K562 (cell line): ENCODE results near the gene RARRES2. TPM values are rescaled to one million over a fixed set of nuclear protein-coding genes. Genes with fewer than 3 reads are reported as not detected.

ENCODE experiments used
- CBFB ChIP-seq: sonication (generic); formaldehyde crosslinking; IDR thresholded peaks from 2 replicates; pipeline ENCODE4 v1.4.0; 2020; ENCODE audit warnings: mild to moderate bottlenecking, missing genetic modification reagents
- GABPB1 ChIP-seq: sonication (generic); formaldehyde crosslinking; IDR thresholded peaks from 2 replicates; pipeline ENCODE4 v1.8.0; 2022; ENCODE audit warnings: mild to moderate bottlenecking, missing genetic modification reagents
- GTF2A2 ChIP-seq: IDR thresholded peaks from 2 replicates; pipeline ENCODE4 v1.6.1; 2016; ENCODE audit warnings: mild to moderate bottlenecking, missing genetic modification characterization, missing compliant biosample characterization
- PHF20 ChIP-seq: fragments of 450-650 bp; IDR thresholded peaks from 2 replicates; pipeline ENCODE4 v1.6.1; 2018; ENCODE audit not compliant: partially characterized antibody
- SNRNP70 ChIP-seq: fragments of 200-400 bp; formaldehyde crosslinking; optimal IDR thresholded peaks from 2 replicates; pipeline ENCODE3; 2017; ENCODE audit warnings: low read depth, low read length
- TAF15 ChIP-seq: fragments of 200-400 bp; formaldehyde crosslinking; IDR thresholded peaks from 2 replicates; pipeline ENCODE4 v1.6.1; 2017; ENCODE audit warnings: mild to moderate bottlenecking, low read depth, low read length, moderate library complexity
- XRCC3 ChIP-seq: fragments of 450-650 bp; IDR thresholded peaks from 2 replicates; pipeline ENCODE4 v1.6.1; 2017; ENCODE audit warnings: mild to moderate bottlenecking, moderate library complexity
- ZKSCAN8 ChIP-seq: fragments of 200-800 bp; sonication (Bioruptor generic); IDR thresholded peaks from 2 replicates; pipeline ENCODE4 v1.6.1; 2016; ENCODE audit warnings: missing genetic modification characterization, missing compliant biosample characterization
- polyA plus RNA-seq, 8 experiments: library from polyadenylated mRNA; depleted of rRNA in 4 of 8; stranded (reverse) in 5 of 8; unstranded in 3 of 8; fragments of >200 nt; fragmentation: Nextera tagmentation in 2 of 8; fragmentation: Illumina TruSeq in 1 of 8; extraction: Ambion mirVana in 2 of 8; extraction: Trizol in 1 of 8; gene quantifications; 2 replicates each; pipeline versions ENCODE4 v1.2.1 to v1.2.3, GENCODE V29; 2011 to 2014; ENCODE audit warnings: inconsistent platforms in 1 of 8, missing spikeins in 1 of 8
- total RNA-seq, 7 experiments: library from RNA; depleted of rRNA in 6 of 7; stranded (reverse); fragments of >200 nt in 6 of 7; fragmentation: Illumina TruSeq in 2 of 7; extraction: Trizol in 2 of 7; gene quantifications; 2 replicates each; pipeline versions ENCODE4 v1.2.1 to v1.2.3, GENCODE V29; 2011 to 2021; ENCODE audit warnings: low replicate concordance in 1 of 7
- TF ChIP-seq, protein P1 (sequence below): fragments of 250-450 bp; sonication (Bioruptor Pico); IDR thresholded peaks from 2 replicates; pipeline ENCODE4 v1.5.1; 2021; ENCODE audit warnings: mild to moderate bottlenecking
- TF ChIP-seq, protein P2 (sequence below): fragments of 250-450 bp; sonication (Bioruptor Pico); IDR thresholded peaks from 2 replicates; pipeline ENCODE4 v1.5.0; 2021
- TF ChIP-seq, protein P3 (sequence below): fragments of 250-450 bp; sonication (Bioruptor Pico); IDR thresholded peaks from 2 replicates; pipeline ENCODE4 v1.4.0; 2020; ENCODE audit warnings: mild to moderate bottlenecking
- TF ChIP-seq, protein P4 (sequence below): sonication (generic); formaldehyde crosslinking; IDR thresholded peaks from 2 replicates; pipeline ENCODE4 v1.8.1; 2023; ENCODE audit warnings: missing genetic modification reagents, mild to moderate bottlenecking, borderline replicate concordance
- TF ChIP-seq, protein P5 (sequence below), 2 experiments: fragments of 450-650 bp in 1 of 2; sonication (generic) in 1 of 2; formaldehyde crosslinking; conservative IDR thresholded peaks; 2 replicates each; pipeline versions ENCODE4 v1.4.0 to v1.8.1; 2020 to 2022; ENCODE audit warnings: mild to moderate bottlenecking in 1 of 2, missing genetic modification reagents in 1 of 2

Gene RARRES2
- total and polyA plus RNA-seq, 9 of the 15 experiments (the other 6 are each of a cell fraction or from before 2014, with no cell fraction given) = 0.11 to 1.7 (median 0.23) TPM; not detected in 6

DNA sequence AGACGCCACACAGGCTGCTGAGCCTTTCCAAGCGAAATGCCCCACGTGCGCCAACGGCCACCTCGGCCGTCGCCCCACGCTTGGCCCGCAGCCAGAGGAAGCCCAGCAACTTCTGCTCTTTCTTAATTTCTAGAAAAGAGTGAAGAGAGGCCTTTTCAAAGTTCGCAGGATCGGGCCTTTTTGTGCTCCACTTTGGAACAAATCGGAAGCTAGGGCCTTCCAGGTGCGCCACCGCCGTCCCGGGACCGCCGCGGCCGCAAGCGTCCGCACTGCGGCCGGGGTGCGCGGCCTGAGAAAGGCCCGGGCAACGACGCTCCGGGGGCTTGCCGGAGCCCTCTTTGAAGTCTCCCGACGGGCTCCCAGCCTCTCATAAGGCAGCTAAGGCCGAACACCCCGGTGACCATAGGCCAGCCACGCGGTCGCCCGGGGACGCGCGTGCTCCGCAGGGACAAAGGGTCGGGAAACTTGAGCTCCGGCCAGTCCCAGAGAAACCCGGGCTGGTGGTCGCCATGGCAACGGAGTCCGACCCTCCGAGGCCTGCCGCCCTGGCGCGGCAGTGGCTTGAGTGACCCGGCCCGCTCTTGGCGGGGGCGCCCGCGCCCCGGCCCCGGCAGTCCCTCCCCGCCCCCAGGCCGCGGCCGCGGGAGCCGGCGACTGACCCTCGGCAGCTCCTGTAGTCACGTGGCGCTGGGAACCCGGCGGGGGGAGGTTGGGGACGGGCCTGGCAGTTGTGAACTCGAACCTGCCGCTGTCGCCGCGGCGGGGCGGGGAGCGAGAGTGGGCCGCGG lies 26.9 kb upstream of the RARRES2 start, which contains the start of gene REPIN1 (continued):
- TF ChIP-seq, protein P1, sequence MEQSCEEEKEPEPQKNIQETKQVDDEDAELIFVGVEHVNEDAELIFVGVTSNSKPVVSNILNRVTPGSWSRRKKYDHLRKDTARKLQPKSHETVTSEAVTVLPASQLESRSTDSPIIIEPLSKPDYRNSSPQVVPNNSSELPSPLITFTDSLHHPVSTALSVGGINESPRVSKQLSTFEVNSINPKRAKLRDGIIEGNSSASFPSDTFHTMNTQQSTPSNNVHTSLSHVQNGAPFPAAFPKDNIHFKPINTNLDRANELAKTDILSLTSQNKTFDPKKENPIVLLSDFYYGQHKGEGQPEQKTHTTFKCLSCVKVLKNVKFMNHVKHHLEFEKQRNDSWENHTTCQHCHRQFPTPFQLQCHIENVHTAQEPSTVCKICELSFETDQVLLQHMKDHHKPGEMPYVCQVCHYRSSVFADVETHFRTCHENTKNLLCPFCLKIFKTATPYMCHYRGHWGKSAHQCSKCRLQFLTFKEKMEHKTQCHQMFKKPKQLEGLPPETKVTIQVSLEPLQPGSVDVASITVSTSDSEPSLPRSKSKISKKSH (CRISPR knock-in tag) = no peak
- TF ChIP-seq, protein P2, sequence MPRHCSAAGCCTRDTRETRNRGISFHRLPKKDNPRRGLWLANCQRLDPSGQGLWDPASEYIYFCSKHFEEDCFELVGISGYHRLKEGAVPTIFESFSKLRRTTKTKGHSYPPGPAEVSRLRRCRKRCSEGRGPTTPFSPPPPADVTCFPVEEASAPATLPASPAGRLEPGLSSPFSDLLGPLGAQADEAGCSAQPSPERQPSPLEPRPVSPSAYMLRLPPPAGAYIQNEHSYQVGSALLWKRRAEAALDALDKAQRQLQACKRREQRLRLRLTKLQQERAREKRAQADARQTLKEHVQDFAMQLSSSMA (CRISPR knock-in tag) = 0 out of 2 replicates have a peak, but pooled peaks have one; percentile 27
- TF ChIP-seq SNRNP70 (no peak), CBFB (CRISPR knock-in tag) (no peak; the same call in 1 of the 2 replicates), TAF15 (no peak), XRCC3 (no peak), GTF2A2 (peak; percentile 74), ZKSCAN8 (CRISPR knock-in tag) (peak; percentile 88; the same call in 1 of the 2 replicates), GABPB1 (CRISPR knock-in tag) (peak; percentile 61), PHF20 (peak; percentile 64)
- TF ChIP-seq, protein P3, sequence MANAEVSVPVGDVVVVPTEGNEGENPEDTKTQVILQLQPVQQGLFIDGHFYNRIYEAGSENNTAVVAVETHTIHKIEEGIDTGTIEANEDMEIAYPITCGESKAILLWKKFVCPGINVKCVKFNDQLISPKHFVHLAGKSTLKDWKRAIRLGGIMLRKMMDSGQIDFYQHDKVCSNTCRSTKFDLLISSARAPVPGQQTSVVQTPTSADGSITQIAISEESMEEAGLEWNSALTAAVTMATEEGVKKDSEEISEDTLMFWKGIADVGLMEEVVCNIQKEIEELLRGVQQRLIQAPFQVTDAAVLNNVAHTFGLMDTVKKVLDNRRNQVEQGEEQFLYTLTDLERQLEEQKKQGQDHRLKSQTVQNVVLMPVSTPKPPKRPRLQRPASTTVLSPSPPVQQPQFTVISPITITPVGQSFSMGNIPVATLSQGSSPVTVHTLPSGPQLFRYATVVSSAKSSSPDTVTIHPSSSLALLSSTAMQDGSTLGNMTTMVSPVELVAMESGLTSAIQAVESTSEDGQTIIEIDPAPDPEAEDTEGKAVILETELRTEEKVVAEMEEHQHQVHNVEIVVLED = peak; percentile 56
- TF ChIP-seq, protein P4, sequence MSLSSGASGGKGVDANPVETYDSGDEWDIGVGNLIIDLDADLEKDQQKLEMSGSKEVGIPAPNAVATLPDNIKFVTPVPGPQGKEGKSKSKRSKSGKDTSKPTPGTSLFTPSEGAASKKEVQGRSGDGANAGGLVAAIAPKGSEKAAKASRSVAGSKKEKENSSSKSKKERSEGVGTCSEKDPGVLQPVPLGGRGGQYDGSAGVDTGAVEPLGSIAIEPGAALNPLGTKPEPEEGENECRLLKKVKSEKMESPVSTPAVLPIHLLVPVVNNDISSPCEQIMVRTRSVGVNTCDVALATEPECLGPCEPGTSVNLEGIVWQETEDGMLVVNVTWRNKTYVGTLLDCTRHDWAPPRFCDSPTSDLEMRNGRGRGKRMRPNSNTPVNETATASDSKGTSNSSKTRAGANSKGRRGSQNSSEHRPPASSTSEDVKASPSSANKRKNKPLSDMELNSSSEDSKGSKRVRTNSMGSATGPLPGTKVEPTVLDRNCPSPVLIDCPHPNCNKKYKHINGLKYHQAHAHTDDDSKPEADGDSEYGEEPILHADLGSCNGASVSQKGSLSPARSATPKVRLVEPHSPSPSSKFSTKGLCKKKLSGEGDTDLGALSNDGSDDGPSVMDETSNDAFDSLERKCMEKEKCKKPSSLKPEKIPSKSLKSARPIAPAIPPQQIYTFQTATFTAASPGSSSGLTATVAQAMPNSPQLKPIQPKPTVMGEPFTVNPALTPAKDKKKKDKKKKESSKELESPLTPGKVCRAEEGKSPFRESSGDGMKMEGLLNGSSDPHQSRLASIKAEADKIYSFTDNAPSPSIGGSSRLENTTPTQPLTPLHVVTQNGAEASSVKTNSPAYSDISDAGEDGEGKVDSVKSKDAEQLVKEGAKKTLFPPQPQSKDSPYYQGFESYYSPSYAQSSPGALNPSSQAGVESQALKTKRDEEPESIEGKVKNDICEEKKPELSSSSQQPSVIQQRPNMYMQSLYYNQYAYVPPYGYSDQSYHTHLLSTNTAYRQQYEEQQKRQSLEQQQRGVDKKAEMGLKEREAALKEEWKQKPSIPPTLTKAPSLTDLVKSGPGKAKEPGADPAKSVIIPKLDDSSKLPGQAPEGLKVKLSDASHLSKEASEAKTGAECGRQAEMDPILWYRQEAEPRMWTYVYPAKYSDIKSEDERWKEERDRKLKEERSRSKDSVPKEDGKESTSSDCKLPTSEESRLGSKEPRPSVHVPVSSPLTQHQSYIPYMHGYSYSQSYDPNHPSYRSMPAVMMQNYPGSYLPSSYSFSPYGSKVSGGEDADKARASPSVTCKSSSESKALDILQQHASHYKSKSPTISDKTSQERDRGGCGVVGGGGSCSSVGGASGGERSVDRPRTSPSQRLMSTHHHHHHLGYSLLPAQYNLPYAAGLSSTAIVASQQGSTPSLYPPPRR (CRISPR knock-in tag) = peak; percentile 19; the same call in 1 of the 2 replicates
- TF ChIP-seq, protein P5, sequence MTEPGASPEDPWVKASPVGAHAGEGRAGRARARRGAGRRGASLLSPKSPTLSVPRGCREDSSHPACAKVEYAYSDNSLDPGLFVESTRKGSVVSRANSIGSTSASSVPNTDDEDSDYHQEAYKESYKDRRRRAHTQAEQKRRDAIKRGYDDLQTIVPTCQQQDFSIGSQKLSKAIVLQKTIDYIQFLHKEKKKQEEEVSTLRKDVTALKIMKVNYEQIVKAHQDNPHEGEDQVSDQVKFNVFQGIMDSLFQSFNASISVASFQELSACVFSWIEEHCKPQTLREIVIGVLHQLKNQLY (CRISPR knock-in tag; conservative IDR thresholded peaks at IDR 0.05) = peak in 1 of 2 experiments; percentile 80; a peak in 2 of 4 replicates
